SK-N-SH (cell line): ENCODE data around the gene FRMPD1. TPM values are rescaled to one million over a fixed set of nuclear protein-coding genes. Genes with fewer than 3 reads are reported as not detected.

ENCODE experiments used
- CTCF ChIA-PET: fragments of 300-600, 350-600 bp; formaldehyde crosslinking; extraction: SDS; loops from one replicate; lab custom pipeline; 2021; lab: Yijun Ruan, JAX
- POLR2A ChIA-PET: fragments of 350-600 bp; sonication (Branson Sonifier 250); formaldehyde crosslinking; extraction: SDS; loops from one replicate; lab custom pipeline; 2020; ENCODE audit warnings: antibody characterized with exemption, inconsistent platforms; lab: Yijun Ruan, JAX
- DNase-seq: peaks from one replicate; pipeline ENCODE4 v3.0.0; 2012
- H2AFZ ChIP-seq: fragments of 200-600 bp; sonication (generic); 2 replicates; pipeline ENCODE4 v1.8.1; 2016; ENCODE audit warnings: antibody characterized with exemption, mild to moderate bottlenecking, low read depth
- H3F3A ChIP-seq: fragments of 200-600 bp; sonication (generic); replicated peaks from 2 replicates; pipeline ENCODE3; 2016; ENCODE audit warnings: antibody characterized with exemption, mild to moderate bottlenecking; ENCODE audit not compliant: insufficient read depth
- H3K27ac ChIP-seq, 2 experiments: fragments of 200-500 bp in 1 of 2; fragments of 200-600 bp in 1 of 2; sonication (Bioruptor generic) in 1 of 2; sonication (generic), shearing (Covaris generic) in 1 of 2; 2 replicates each; pipeline versions ENCODE4 v1.5.1 to v1.6.1; 2014 to 2016; ENCODE audit warnings: low read depth in 2 of 2, inconsistent platforms in 1 of 2, low read length in 1 of 2, mild to moderate bottlenecking in 1 of 2, mixed read lengths in 1 of 2
- H3K27me3 ChIP-seq: fragments of 200-600 bp; sonication (generic), shearing (Covaris generic); 2 replicates; pipeline ENCODE4 v1.6.1; 2016; ENCODE audit warnings: mixed run types; ENCODE audit not compliant: insufficient read depth
- H3K36me3 ChIP-seq, 2 experiments: fragments of 200-500 bp in 1 of 2; fragments of 200-600 bp in 1 of 2; sonication (Bioruptor generic) in 1 of 2; sonication (generic) in 1 of 2; replicated peaks in 1 of 2; 2 replicates each; pipeline versions ENCODE3 to v1.5.1; 2014 to 2016; ENCODE audit warnings: low read length in 1 of 2, mild to moderate bottlenecking in 1 of 2; ENCODE audit not compliant: insufficient read depth in 2 of 2, control insufficient read depth in 1 of 2
- H3K4me1 ChIP-seq, 2 experiments: fragments of 200-500 bp in 1 of 2; fragments of 200-600 bp in 1 of 2; sonication (Bioruptor generic) in 1 of 2; sonication (generic), shearing (Covaris generic) in 1 of 2; 2 replicates each; pipeline versions ENCODE4 v1.5.1 to v1.6.1; 2014 to 2016; ENCODE audit warnings: low read depth in 1 of 2, low read length in 1 of 2, mixed run types in 1 of 2; ENCODE audit not compliant: insufficient read depth in 2 of 2, control insufficient read depth in 1 of 2
- H3K4me2 ChIP-seq: fragments of 200-600 bp; sonication (generic), shearing (Covaris generic); 2 replicates; pipeline ENCODE4 v1.6.1; 2017; ENCODE audit warnings: mixed run types
- H3K4me3 ChIP-seq, 2 experiments: fragments of 200-500 bp in 1 of 2; fragments of 200-600 bp in 1 of 2; sonication (Bioruptor generic) in 1 of 2; sonication (generic), shearing (Covaris generic) in 1 of 2; 2 replicates each; pipeline versions ENCODE4 v1.5.1 to v1.8.1; 2014 to 2016; ENCODE audit warnings: low read depth in 2 of 2, inconsistent platforms in 1 of 2, low read length in 1 of 2, mild to moderate bottlenecking in 1 of 2, mixed read lengths in 1 of 2, moderate library complexity in 1 of 2
- H3K79me2 ChIP-seq: fragments of 200-600 bp; sonication (generic); 2 replicates; pipeline ENCODE4 v1.8.1; 2017; ENCODE audit warnings: mild to moderate bottlenecking; ENCODE audit not compliant: insufficient read depth
- H3K9ac ChIP-seq: fragments of 200-600 bp; sonication (generic); 2 replicates; pipeline ENCODE4 v1.6.1; 2017; ENCODE audit warnings: mixed run types
- H3K9me2 ChIP-seq: fragments of 200-600 bp; sonication (generic); 2 replicates; pipeline ENCODE4 v1.6.1; 2017; ENCODE audit warnings: mixed run types
- H3K9me3 ChIP-seq: fragments of 200-600 bp; sonication (generic); 2 replicates; pipeline ENCODE4 v1.6.1; 2017; ENCODE audit warnings: mixed run types, mild to moderate bottlenecking, moderate library complexity
- H4K20me1 ChIP-seq: fragments of 200-600 bp; sonication (generic); 2 replicates; pipeline ENCODE4 v1.6.1; 2017; ENCODE audit warnings: mild to moderate bottlenecking, mixed run types; ENCODE audit not compliant: insufficient read depth
- CHD2 ChIP-seq: fragments of 150-350 bp; IDR thresholded peaks from 2 replicates; pipeline ENCODE4 v1.6.1; 2018; ENCODE audit warnings: low read length; ENCODE audit not compliant: partially characterized antibody
- CTCF ChIP-seq: fragments of 200-600 bp; sonication (generic); IDR thresholded peaks from 2 replicates; pipeline ENCODE4 v1.6.1; 2017; ENCODE audit warnings: antibody characterized with exemption, mild to moderate bottlenecking, moderate library complexity
- ELF1 ChIP-seq: IDR thresholded peaks from 2 replicates; pipeline ENCODE4 v1.4.0; 2012
- EP300 ChIP-seq, 2 experiments: IDR thresholded peaks; 2 replicates each; pipeline versions ENCODE4 v1.4.0 to v1.6.1; 2012; ENCODE audit warnings: borderline replicate concordance in 1 of 2, low read depth in 1 of 2, low read length in 1 of 2
- EZH2phosphoT487 ChIP-seq: fragments of 200-600 bp; sonication (generic); IDR thresholded peaks from 2 replicates; pipeline ENCODE4 v1.6.1; 2017; ENCODE audit warnings: low read depth, mixed run types, mild to moderate bottlenecking, antibody characterized with exemption, moderate library complexity, borderline replicate concordance
- FOSL2 ChIP-seq: IDR thresholded peaks from 2 replicates; pipeline ENCODE4 v1.4.0; 2012; ENCODE audit warnings: low read depth, mild to moderate bottlenecking, moderate library complexity, borderline replicate concordance
- GABPA ChIP-seq: IDR thresholded peaks from 2 replicates; pipeline ENCODE4 v1.4.0; 2012; ENCODE audit warnings: low read depth, mild to moderate bottlenecking
- MXI1 ChIP-seq: IDR thresholded peaks from 2 replicates; pipeline ENCODE4 v1.6.1; 2012; ENCODE audit warnings: mild to moderate bottlenecking, low read depth, low read length, improper control_type of control experiment
- NRF1 ChIP-seq: IDR thresholded peaks from 2 replicates; pipeline ENCODE4 v1.6.1; 2012; ENCODE audit warnings: low read depth, mild to moderate bottlenecking, low read length
- POLR2AphosphoS5 ChIP-seq: IDR thresholded peaks from 2 replicates; pipeline ENCODE4 v1.6.1; 2012; ENCODE audit warnings: low read depth, low read length
- RFX5 ChIP-seq: IDR thresholded peaks from 2 replicates; pipeline ENCODE4 v1.6.1; 2012; ENCODE audit warnings: mild to moderate bottlenecking, improper control_type of control experiment, low read length
- SIN3A ChIP-seq: IDR thresholded peaks from 2 replicates; pipeline ENCODE4 v1.6.1; 2012; ENCODE audit warnings: low read depth, mild to moderate bottlenecking, low read length, moderate library complexity, borderline replicate concordance
- TEAD4 ChIP-seq: IDR thresholded peaks from 2 replicates; pipeline ENCODE4 v1.4.0; 2012; ENCODE audit warnings: mild to moderate bottlenecking, borderline replicate concordance; ENCODE audit not compliant: insufficient read depth
- USF2 ChIP-seq: fragments of 150-350 bp; IDR thresholded peaks from 2 replicates; pipeline ENCODE4 v1.6.1; 2017; ENCODE audit warnings: antibody characterized with exemption, low read length, low read depth, borderline replicate concordance
- YY1 ChIP-seq: IDR thresholded peaks from 2 replicates; pipeline ENCODE4 v1.4.0; 2012; ENCODE audit warnings: low read depth, mild to moderate bottlenecking
- WGBS: methylation state at CpG from one replicate; pipeline ENCODE4 v1.1.6; 2017; ENCODE audit warnings: low lambda C conversion rate; 5-methylcytosine and 5-hydroxymethylcytosine counted together
- polyA plus RNA-seq, 3 experiments: library from polyadenylated mRNA; depleted of rRNA; stranded (reverse); fragments of >200 nt; gene quantifications; 2 replicates each; pipeline ENCODE4 v1.2.3, GENCODE V29; 2012
- TF ChIP-seq, protein P1 (sequence below): IDR thresholded peaks from 2 replicates; pipeline ENCODE4 v1.6.1; 2012; ENCODE audit warnings: mild to moderate bottlenecking, low read depth, low read length, moderate library complexity
- TF ChIP-seq, protein P2 (sequence below): IDR thresholded peaks from 2 replicates; pipeline ENCODE4 v1.4.0; 2012; ENCODE audit warnings: low read depth, borderline replicate concordance

Gene FRMPD1
- polyA plus RNA-seq, 1 of the 3 experiments (the other 2 are of a cell fraction): not detected

GRCh38 chr9:37705787-37706186 lies 55.0 kb downstream of the FRMPD1 start:
- DNase-seq: no peak
- Histone ChIP-seq H3K27ac (no peak overlapping the region), H3K9ac (no peak overlapping the region), H3K4me2 (no peak overlapping the region), H4K20me1 (no peaks in the 10 kb centered on the region), H3K27me3 (no peaks in the 10 kb centered on the region; the same call in 1 of the 2 replicates), H3K9me3 (no peaks in the 10 kb centered on the region)
- TF ChIP-seq SIN3A: no peak
- TF ChIP-seq, protein P1, sequence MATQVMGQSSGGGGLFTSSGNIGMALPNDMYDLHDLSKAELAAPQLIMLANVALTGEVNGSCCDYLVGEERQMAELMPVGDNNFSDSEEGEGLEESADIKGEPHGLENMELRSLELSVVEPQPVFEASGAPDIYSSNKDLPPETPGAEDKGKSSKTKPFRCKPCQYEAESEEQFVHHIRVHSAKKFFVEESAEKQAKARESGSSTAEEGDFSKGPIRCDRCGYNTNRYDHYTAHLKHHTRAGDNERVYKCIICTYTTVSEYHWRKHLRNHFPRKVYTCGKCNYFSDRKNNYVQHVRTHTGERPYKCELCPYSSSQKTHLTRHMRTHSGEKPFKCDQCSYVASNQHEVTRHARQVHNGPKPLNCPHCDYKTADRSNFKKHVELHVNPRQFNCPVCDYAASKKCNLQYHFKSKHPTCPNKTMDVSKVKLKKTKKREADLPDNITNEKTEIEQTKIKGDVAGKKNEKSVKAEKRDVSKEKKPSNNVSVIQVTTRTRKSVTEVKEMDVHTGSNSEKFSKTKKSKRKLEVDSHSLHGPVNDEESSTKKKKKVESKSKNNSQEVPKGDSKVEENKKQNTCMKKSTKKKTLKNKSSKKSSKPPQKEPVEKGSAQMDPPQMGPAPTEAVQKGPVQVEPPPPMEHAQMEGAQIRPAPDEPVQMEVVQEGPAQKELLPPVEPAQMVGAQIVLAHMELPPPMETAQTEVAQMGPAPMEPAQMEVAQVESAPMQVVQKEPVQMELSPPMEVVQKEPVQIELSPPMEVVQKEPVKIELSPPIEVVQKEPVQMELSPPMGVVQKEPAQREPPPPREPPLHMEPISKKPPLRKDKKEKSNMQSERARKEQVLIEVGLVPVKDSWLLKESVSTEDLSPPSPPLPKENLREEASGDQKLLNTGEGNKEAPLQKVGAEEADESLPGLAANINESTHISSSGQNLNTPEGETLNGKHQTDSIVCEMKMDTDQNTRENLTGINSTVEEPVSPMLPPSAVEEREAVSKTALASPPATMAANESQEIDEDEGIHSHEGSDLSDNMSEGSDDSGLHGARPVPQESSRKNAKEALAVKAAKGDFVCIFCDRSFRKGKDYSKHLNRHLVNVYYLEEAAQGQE: no peak
- no peak for TF ChIP-seq USF2
- no peak for TF ChIP-seq FOSL2
- no peak for TF ChIP-seq NRF1
- no peak for TF ChIP-seq POLR2AphosphoS5
- TF ChIP-seq, protein P2, sequence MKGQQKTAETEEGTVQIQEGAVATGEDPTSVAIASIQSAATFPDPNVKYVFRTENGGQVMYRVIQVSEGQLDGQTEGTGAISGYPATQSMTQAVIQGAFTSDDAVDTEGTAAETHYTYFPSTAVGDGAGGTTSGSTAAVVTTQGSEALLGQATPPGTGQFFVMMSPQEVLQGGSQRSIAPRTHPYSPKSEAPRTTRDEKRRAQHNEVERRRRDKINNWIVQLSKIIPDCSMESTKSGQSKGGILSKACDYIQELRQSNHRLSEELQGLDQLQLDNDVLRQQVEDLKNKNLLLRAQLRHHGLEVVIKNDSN: no peak
- no peak for TF ChIP-seq EP300 (IDR thresholded peaks at IDR 0.05; ENCODE audit: borderline replicate concordance in 1 of 2, low read depth in 1 of 2, low read length in 1 of 2)
- TF ChIP-seq YY1: no peak
- TF ChIP-seq CTCF: no peak
- no peak for TF ChIP-seq ELF1
- no peak for TF ChIP-seq CHD2
- TF ChIP-seq RFX5: no peak
- no peak for TF ChIP-seq TEAD4
- no peak for TF ChIP-seq GABPA
- no peak for TF ChIP-seq EZH2phosphoT487
- no peak for TF ChIP-seq MXI1
- TF ChIP-seq, all 33 proteins: peak for 0
- Histone ChIP-seq H3K9me2 (no peaks in the 10 kb centered on the region), H3F3A (no peaks in the 10 kb centered on the region), H2AFZ (no peak overlapping the region), H3K36me3 (no peaks in the 10 kb centered on the region), H3K79me2 (no peaks in the 10 kb centered on the region), H3K4me3 (no peak overlapping the region), H3K4me1 (peaks cover 0 to 2% of the 10 kb centered on the region in 2 experiments; a peak in 1 of 4 replicates)
- ChIA-PET POLR2A (no interaction called here), CTCF (interaction anchor here (1.2 kb wide), 1 partner anchor 10 kb away, joined by 4 read pairs; no protein-coding TSS in a partner anchor)
- 52% methylated on average over 3 of the region's 3 CpGs for WGBS
